ENCODE measurements around the gene KRTAP5-5.
"Not testable (repeated sequence)": the region's sequence is repeated elsewhere in the genome, so short reads cannot be mapped to it uniquely, and the experiment has no call there.

KRTAP5-5 gene

DNA sequence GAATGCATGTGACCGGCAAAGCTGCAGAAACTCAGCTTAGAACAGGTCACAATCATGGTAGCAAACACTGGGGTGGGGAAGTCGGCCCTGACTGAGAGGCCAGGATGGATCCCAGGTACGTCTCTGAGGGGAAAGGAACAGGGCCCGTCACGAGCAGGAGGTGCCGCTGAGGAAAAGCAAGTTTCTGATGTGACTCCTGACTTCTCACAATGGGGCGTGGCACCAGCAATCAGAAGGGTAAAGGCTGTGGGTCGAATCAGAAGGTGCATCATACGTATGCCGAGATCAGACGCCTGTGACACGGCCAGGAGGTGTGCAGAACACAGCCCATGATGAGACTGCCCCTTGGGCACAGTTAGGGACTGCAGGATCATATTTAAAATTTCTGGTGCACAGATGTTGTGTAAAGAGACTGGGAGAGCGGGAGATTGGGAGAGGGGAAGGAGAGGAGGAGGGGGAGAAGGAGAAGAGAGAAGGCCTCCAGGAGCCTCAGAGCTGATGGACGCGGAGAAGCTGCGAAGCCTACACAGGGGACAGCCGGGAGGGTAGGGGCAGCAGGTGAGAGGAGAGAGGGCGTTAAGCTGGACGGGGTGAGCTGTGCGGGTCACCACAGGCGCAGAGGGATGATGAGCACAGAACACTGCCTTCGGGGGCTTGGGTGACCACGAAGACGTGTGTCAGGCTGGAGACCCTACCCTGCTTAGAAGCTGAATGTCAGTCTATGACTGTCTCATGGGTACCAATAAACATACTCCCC is 30.7 kb downstream of the KRTAP5-5 start:
- DNase-seq (ENCODE audit: low read depth in 1 of 2, low spot score in 1 of 2): no peak
- in situ Hi-C loops (cut with HindIII; ENCODE audit: low pct_unique_long_range_greater_than_20kb, low sequenced_read_pairs): no loop called here
- no peak for TF ChIP-seq JUND (IDR thresholded peaks at IDR 0.05; ENCODE audit: low read depth)

DNA sequence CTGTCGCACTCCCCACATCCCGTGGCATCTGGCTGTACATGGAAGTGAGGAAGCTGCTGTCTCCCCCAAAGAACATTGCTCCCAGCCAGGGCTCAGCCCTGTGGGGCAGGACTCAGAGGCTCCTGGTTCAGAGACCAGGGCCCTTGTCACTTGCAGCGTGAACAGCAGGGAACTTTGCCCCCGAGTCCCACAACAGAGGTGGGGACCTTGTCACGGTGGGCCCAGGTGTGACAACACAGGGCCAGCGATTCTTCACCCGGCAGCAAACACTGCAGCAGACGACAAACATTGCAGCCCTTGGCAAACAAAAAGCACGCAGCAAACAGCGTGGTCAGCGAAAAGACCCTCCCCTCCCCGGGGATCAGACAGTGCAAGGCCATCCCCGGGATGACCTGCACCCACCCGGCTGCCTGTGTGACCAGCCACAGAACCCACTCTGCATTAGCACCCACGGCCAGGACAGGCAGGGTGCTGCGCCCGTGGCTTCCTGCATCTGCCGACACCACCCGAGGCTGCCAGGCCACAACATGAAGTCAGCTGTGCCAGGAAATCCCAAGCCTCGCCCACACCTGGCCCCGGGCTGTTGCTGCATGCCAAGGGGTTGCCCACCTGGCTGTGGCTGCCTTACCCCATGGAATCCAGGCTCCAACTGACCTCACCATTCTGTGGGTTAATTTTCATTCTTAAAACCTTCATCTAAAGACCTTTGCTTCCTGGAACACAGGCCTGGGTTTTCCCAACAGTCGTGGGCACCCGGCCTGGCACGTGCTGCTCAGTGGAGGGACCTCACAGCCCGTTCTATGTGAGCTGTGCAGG is 32.1 kb downstream of the KRTAP5-5 start:
- in situ Hi-C loops (cut with HindIII; ENCODE audit: low pct_unique_long_range_greater_than_20kb, low sequenced_read_pairs); DNase-seq (ENCODE audit: low read depth in 1 of 2, low spot score in 1 of 2): not testable (repeated sequence)

DNA sequence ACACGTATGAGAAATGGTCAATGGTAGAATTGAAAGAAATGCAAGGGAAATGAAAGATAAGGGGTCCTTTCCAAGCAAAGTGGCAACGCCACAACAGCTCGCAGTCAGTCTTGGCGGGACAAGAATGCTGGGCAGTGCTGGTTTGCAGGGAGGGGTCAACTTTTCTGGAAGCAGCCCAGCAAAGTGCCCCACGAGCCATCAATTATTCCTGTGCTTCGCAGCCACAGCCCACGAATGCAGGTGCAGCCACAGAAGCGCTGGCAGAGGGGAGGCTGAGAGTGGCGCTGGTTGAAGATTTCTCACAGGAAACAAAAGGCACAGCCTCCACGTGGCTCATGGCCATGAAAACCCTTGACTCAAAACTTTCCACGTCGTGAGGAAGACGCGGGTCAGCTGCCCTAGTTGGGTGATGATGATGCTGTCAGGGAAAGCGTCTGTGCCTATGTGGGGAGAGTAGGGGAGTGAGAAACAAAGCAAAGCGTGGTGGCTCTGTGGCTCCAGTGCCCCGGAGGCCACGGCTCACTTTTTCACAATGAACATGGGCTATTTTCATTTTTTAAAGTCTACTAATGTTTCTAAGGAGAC is 33.2 kb downstream of the KRTAP5-5 start:
- in situ Hi-C loops (cut with HindIII; ENCODE audit: low pct_unique_long_range_greater_than_20kb, low sequenced_read_pairs); DNase-seq (ENCODE audit: low read depth in 1 of 2, low spot score in 1 of 2): not testable (repeated sequence)

DNA sequence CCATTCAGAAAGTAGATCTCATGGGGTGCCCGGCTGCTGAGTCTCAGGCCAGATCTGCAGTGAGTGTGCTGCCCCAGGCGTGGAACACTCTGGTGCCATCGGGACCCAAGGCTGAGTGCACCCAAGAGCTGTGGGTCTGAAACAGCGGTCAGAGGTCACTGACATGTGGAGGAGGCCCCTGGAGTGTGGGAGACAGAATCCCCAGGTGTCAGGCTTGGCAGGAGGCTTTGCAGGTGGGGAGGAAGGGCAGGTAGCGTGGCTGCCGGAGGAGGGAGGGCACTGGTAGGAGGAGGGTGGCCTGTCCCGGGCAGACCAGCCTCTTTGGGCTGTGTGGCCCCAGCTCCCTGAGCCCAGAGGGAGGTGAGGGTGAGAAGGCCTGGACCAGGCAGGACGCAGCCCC is 35.7 kb downstream of the KRTAP5-5 start:
- no peak for DNase-seq (ENCODE audit: low read depth in 1 of 2, low spot score in 1 of 2)
- in situ Hi-C loops (cut with HindIII; ENCODE audit: low pct_unique_long_range_greater_than_20kb, low sequenced_read_pairs): no loop called here
- no peak for TF ChIP-seq JUND (IDR thresholded peaks at IDR 0.05; ENCODE audit: low read depth)

DNA sequence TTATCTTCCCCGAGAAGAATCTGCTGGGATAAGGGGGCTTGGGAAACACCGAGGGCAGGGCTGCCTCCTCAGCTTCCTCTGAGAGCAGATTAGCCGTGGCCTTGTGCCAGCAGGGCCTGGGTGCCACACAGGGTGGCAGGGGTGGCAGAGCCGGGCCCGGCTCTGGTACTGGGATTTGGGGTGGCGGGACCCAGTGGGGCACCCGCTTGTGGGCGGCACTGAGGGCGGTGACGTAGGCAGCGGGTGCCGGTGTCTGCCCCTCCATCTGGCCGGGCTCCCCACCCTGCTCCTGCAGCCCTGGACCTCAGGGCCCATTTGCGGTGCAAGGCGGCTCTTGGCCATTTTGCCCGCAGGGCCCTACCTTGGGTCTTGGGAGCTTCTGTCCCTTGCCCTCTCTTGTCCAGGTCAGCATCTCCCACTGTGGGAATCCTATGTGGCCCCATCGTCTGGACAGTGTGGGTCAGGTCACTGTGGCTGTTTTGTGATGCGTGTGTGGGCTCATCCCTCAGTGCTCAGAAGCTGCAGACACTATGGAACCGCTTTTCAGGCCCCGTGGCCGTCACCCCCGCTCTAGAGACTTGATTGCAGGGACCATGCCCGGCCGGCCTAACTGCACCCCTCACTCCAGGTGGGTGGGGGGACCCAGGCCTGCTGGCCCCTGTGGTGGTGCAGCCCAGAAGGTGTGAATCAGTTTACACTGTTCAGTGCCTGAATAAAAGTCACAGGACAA is 37.7 kb downstream of the KRTAP5-5 start:
- in situ Hi-C loops (cut with HindIII; ENCODE audit: low pct_unique_long_range_greater_than_20kb, low sequenced_read_pairs): no loop called here
- no peak for TF ChIP-seq JUND (IDR thresholded peaks at IDR 0.05; ENCODE audit: low read depth)
- no peak for DNase-seq (ENCODE audit: low read depth in 1 of 2, low spot score in 1 of 2)

DNA sequence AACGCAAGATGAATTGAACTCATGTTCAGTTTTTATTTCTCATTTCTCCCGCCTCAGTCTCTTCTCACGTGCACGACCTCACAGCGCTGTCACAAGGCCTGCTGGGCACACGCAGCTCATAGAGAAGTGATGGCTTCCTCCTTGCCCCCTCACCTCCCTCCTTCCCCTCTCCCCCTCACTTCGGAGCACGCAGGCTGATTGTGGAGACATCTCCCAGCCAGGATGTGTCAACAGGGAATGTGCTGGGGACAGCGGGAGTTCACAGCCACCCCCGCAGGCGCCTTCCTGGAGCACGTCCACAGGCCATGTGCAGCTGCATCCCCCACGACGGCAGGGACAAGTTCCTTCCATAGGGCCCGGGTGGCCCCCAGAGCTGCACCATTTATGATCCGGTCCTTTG is 38.3 kb downstream of the KRTAP5-5 start:
- TF ChIP-seq JUND (IDR thresholded peaks at IDR 0.05; ENCODE audit: low read depth): no peak
- in situ Hi-C loops (cut with HindIII; ENCODE audit: low pct_unique_long_range_greater_than_20kb, low sequenced_read_pairs): no loop called here
- no peak for DNase-seq (ENCODE audit: low read depth in 1 of 2, low spot score in 1 of 2)

DNA sequence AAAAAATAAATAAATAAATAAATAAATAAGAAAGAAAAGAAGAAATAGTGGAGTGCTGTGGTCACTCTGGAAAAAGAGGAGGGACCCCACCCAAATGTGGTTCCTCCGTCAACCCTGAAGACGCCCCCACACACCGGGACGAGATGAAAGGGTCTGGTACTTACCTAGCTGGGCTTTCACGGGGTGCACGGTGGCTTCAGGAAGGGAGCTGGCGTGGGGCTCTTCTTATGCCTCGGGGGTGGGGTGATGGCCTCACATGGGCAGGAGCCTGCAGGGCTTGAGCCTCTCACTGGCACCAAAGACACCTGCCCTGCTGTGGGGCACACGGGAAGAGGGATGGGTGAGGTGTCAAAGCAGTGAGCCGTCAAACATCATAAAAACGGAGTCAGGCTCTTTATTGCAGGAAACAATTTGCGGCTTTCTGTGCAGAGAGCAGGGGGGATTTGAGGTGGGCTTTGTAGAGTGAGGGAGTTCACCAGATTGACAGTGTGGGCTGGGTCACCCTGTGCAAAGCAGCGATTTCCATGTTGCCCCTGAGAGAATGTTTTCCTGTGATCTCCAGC is 39.4 kb downstream of the KRTAP5-5 start:
- DNase-seq (ENCODE audit: low read depth in 1 of 2, low spot score in 1 of 2): no peak
- in situ Hi-C loops (cut with HindIII; ENCODE audit: low pct_unique_long_range_greater_than_20kb, low sequenced_read_pairs): no loop called here
- TF ChIP-seq JUND (IDR thresholded peaks at IDR 0.05; ENCODE audit: low read depth): no peak

DNA sequence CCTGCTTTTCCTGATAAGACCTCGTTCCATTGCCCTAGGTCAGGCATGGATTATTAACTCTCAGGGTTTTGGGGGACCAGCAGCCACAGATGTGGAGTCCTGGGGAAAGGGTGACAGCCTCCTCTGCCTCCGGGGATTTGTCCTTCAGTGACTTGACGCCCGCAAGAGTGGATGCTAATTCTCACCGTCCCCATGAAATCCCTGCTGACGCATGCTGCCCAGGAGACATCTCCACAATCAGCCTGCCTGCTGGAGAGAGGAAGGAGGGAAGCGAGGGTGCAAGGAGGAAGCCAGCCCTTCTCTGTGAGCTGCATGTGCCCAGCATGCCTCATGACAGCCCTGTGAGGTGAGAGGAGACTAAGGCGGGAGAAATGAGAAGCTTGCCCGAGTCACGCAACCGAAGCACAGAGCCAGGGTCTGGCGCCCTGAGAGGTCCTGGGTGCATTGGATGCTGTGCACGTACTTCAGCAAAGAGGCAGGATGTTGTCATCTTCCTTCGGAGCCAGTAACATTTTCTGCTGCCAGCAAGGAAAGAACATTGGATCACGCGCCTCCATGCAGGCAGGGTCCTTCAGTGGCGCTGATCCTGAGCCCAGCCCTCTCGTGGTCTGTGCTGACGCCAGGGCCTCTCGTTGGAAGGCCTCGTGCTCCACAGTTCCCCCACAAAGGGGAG is 40.1 kb downstream of the KRTAP5-5 start:
- no peak for DNase-seq (ENCODE audit: low read depth in 1 of 2, low spot score in 1 of 2)
- in situ Hi-C loops (cut with HindIII; ENCODE audit: low pct_unique_long_range_greater_than_20kb, low sequenced_read_pairs): no loop called here
- no peak for TF ChIP-seq JUND (IDR thresholded peaks at IDR 0.05; ENCODE audit: low read depth)

DNA sequence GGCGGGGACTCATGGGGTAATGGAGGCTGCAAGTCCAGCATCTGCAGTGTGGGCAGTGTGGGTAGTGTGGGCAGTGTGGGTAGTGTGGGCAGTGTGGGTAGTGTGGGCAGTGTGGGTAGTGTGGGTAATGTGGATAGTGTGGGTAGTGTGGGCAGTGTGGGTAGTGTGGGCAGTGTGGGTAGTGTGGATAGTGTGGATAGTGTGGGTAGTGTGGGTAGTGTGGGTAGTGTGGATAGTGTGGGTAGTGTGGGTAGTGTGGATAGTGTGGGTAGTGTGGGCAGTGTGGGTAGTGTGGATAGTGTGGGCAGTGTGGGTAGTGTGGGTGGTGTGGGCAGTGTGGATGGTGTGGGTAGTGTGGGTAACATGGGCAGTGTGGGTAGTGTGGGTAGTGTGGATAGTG is 40.9 kb downstream of the KRTAP5-5 start:
- in situ Hi-C loops (cut with HindIII; ENCODE audit: low pct_unique_long_range_greater_than_20kb, low sequenced_read_pairs); DNase-seq (ENCODE audit: low read depth in 1 of 2, low spot score in 1 of 2): not testable (repeated sequence)

DNA sequence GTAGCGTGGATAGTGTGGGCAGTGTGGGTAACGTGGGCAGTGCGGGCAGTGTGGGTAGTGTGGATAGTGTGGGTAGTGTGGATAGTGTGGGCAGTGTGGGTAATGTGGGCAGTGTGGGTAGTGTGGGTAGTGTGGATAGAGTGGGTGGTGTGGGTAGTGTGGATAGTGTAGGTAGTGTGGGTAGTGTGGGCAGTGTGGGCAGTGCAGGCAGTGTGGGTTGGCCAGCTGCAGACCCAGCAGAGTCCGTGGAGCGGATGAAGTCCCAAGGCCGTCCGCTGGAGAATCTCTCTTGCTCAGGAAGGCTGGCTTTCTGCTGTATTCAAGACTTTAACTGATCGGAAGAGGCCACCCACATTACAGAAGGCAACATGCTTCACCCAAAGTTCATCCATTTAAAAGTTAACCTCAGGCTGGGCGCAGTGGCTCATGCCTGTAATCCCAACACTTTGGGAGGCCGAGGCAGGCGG is 41.4 kb downstream of the KRTAP5-5 start:
- no peak for DNase-seq (ENCODE audit: low read depth in 1 of 2, low spot score in 1 of 2)
- in situ Hi-C loops (cut with HindIII; ENCODE audit: low pct_unique_long_range_greater_than_20kb, low sequenced_read_pairs): no loop called here
- no peak for TF ChIP-seq JUND (IDR thresholded peaks at IDR 0.05; ENCODE audit: low read depth)

DNA sequence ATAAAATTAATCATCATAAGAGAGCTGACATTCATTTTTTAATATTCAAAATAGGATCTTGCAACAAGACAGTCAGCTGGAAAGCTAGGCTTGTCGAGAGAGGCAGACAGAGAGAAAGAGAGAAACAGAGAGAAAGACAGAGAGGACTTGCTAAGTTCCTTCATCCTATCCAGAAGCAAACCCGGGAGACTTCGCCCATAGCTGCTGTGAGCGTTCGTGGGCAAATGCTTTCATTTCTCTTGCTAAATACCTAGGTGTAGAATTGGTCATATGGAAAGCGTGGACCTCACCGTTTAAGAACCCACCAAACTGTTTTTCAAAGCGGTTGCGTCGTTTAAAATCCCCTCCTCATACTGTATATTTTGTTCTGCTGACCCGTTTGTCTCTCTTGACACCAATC is 42.1 kb downstream of the KRTAP5-5 start:
- in situ Hi-C loops (cut with HindIII; ENCODE audit: low pct_unique_long_range_greater_than_20kb, low sequenced_read_pairs): no loop called here
- TF ChIP-seq JUND (IDR thresholded peaks at IDR 0.05; ENCODE audit: low read depth): no peak
- DNase-seq (ENCODE audit: low read depth in 1 of 2, low spot score in 1 of 2): no peak
